Osteocyte (in vitro differentiated cells): ENCODE results near the gene ATP8A2. TPM values are rescaled to one million over a fixed set of nuclear protein-coding genes. Genes with fewer than 3 reads are reported as not detected.

Experiments used
- DNase-seq: peaks from one replicate; pipeline ENCODE4 v3.0.0; 2021; ENCODE audit warnings: mixed read lengths; ENCODE audit not compliant: unreplicated experiment; ENCODE audit errors: extremely low spot score
- H3K27ac Mint-ChIP-seq: one replicate; pipeline ENCODE4 v1.8.0; 2021; ENCODE audit warnings: mild to moderate bottlenecking, mixed read lengths; ENCODE audit not compliant: unreplicated experiment
- H3K27me3 Mint-ChIP-seq: one replicate; pipeline ENCODE4 v1.8.0; 2021; ENCODE audit warnings: mixed read lengths; ENCODE audit not compliant: unreplicated experiment
- H3K36me3 Mint-ChIP-seq: one replicate; pipeline ENCODE4 v1.8.0; 2021; ENCODE audit warnings: mixed read lengths; ENCODE audit not compliant: unreplicated experiment
- H3K4me1 Mint-ChIP-seq: one replicate; pipeline ENCODE4 v1.8.0; 2021; ENCODE audit warnings: mixed read lengths; ENCODE audit not compliant: unreplicated experiment
- H3K4me3 Mint-ChIP-seq: one replicate; pipeline ENCODE4 v1.8.0; 2021; ENCODE audit warnings: mild to moderate bottlenecking, moderate library complexity, mixed read lengths; ENCODE audit not compliant: unreplicated experiment
- H3K9me3 Mint-ChIP-seq: one replicate; pipeline ENCODE4 v1.8.0; 2021; ENCODE audit warnings: mixed read lengths; ENCODE audit not compliant: unreplicated experiment
- CTCF ChIP-seq: fragments of 200-600 bp; sonication (generic); IDR thresholded peaks from 2 replicates; pipeline ENCODE4 v1.5.0; 2021; ENCODE audit warnings: antibody characterized with exemption, mild to moderate bottlenecking, moderate library complexity
- total RNA-seq: library from RNA; stranded (reverse); gene quantifications from 2 replicates; pipeline ENCODE4 v1.2.1, GENCODE V29; 2021

ATP8A2 gene
- total RNA-seq, 1 donor from 2014 or later, result 1.1 TPM

DNA sequence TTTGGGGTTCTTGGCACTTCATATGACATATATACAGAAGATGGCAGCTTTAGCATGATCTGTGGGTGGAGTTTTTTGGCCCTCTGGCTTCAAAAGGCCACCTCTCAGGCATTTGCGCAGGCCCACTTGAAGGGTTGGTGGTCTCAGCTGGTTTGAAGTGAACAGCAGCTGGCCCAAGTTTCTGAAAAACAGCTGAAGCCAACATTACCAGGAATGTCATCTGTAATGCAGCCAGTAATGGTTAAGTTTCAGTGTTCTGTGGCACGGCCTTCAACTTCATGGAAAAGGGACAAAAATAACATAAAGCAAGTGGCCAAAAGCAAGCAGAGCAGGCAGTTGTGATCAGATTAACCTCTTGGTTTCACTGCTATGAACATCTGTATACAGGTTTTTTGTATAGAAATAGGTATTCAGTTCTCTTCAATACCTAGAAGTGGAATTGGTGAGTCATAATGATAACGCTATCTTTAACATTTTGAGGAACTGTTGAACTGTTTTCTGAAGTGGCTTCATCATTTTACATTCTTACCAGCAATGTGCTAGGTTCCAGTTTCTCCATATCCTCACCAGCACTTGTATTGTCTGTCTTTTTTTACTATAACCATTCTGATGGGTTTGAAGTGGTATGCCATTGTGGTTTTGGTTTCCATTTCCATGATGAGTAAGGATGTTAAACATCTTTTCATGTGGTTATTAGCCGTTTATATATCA lies 434.6 kb downstream of the ATP8A2 start:
- H3K4me1 Mint-ChIP-seq, result peaks cover 17% of the 10 kb centered on the region
- no peak for DNase-seq
- no peaks in the 10 kb centered on the region for H3K27me3 Mint-ChIP-seq
- H3K27ac Mint-ChIP-seq, result no peak overlapping the region
- peaks cover 10% of the 10 kb centered on the region for H3K9me3 Mint-ChIP-seq
- no peaks in the 10 kb centered on the region for H3K36me3 Mint-ChIP-seq
- no peak overlapping the region for H3K4me3 Mint-ChIP-seq
- no peak for TF ChIP-seq CTCF

DNA sequence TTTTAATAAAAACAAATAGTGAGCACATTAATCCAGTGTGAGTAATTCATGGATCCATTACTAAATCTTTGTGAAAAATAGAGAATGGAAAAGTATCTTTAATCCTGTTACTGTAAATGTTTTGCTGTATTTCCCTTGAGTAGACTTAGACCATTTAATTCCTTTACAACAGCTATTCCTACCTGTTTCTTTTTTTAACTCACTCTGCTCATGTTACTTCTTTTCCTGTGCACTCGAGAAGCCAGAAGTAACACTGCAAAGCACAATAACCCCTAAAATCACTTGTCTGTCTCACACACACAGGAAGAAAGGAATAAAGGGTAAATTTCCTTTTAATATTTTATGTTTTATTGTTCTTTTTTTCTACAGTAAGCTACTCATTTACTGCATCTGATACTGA lies 435.8 kb downstream of the ATP8A2 start:
- Mint-ChIP-seq H3K4me1 (peaks cover 13% of the 10 kb centered on the region), H3K27ac (no peak overlapping the region), H3K27me3 (no peaks in the 10 kb centered on the region), H3K36me3 (peaks cover 6% of the 10 kb centered on the region), H3K9me3 (peaks cover 16% of the 10 kb centered on the region), H3K4me3 (no peak overlapping the region)
- TF ChIP-seq CTCF, result no peak
- DNase-seq, result no peak

GRCh38 chr13:25811506-25811905 lies 439.7 kb downstream of the ATP8A2 start:
- Mint-ChIP-seq H3K27me3 (no peaks in the 10 kb centered on the region), H3K36me3 (peaks cover 6% of the 10 kb centered on the region), H3K4me3 (no peak overlapping the region), H3K9me3 (peaks cover 16% of the 10 kb centered on the region), H3K27ac (no peak overlapping the region), H3K4me1 (peaks cover 8% of the 10 kb centered on the region)
- DNase-seq, result no peak
- TF ChIP-seq CTCF, result no peak

GRCh38 chr13:25816239-25816638 lies 444.5 kb downstream of the ATP8A2 start:
- H3K36me3 Mint-ChIP-seq, result peaks cover 6% of the 10 kb centered on the region
- no peak overlapping the region for H3K27ac Mint-ChIP-seq
- no peak for DNase-seq
- no peak overlapping the region for H3K4me3 Mint-ChIP-seq
- peaks cover 6% of the 10 kb centered on the region for H3K9me3 Mint-ChIP-seq
- H3K4me1 Mint-ChIP-seq, result peaks cover 8% of the 10 kb centered on the region
- H3K27me3 Mint-ChIP-seq, result no peaks in the 10 kb centered on the region
- TF ChIP-seq CTCF, result no peak

DNA sequence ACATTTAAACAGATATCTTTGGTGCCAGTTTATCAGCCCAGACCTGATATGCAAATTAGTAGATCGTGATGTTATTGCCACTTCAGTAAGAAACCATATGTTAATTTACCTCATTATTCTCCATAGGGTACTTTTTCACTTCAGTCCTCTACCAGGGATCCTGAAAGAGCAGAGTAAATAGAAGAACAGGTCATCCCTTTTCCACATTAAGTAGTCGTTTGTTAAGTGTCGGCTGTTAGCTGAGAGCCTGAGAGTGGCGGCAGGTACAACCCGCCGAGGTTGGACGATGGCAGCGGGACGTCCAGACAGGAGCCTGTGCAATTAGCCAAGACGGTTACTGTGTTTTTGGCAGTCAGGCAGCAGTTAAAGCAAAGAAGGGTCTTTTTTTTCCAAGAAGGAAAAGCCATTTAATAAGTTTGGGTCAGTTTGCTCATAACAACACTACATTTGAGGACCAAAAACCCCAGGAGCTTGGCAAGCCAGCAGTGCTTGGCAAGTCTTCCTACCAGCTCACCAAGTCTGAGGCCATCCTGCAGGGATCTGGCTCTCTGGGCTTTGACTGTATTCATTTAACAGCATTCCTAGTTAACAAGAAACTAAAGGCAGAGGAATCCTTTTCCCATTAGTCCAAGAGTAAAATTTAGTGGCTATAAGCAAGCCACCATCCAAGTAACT lies 448.2 kb downstream of the ATP8A2 start:
- DNase-seq, result no peak
- Mint-ChIP-seq H3K9me3 (peaks cover 8% of the 10 kb centered on the region), H3K27me3 (no peaks in the 10 kb centered on the region), H3K36me3 (peaks cover 4% of the 10 kb centered on the region), H3K27ac (no peak overlapping the region), H3K4me3 (no peak overlapping the region), H3K4me1 (peaks cover 11% of the 10 kb centered on the region)
- no peak for TF ChIP-seq CTCF
